Progenitor cell of endocrine pancreas (in vitro differentiated cells): ENCODE measurements around the gene BACH2. TPM values are rescaled to one million over a fixed set of nuclear protein-coding genes. Genes with fewer than 3 reads are reported as not detected.

ENCODE experiments used
- DNase-seq: peaks from one replicate; pipeline ENCODE4 v3.0.0; 2021; ENCODE audit warnings: low spot score; ENCODE audit not compliant: unreplicated experiment
- H3K27ac Mint-ChIP-seq: 2 replicates; pipeline ENCODE4 v1.8.0; 2021; ENCODE audit warnings: mild to moderate bottlenecking, moderate library complexity, mixed read lengths
- H3K27me3 Mint-ChIP-seq: 2 replicates; pipeline ENCODE4 v1.8.0; 2021; ENCODE audit warnings: mixed read lengths
- H3K36me3 Mint-ChIP-seq: 2 replicates; pipeline ENCODE4 v1.8.0; 2022; ENCODE audit warnings: mixed read lengths; ENCODE audit not compliant: insufficient read depth
- H3K4me1 Mint-ChIP-seq: 2 replicates; pipeline ENCODE4 v1.8.0; 2021; ENCODE audit warnings: low read depth, mixed read lengths
- H3K4me3 Mint-ChIP-seq: 2 replicates; pipeline ENCODE4 v1.8.0; 2021; ENCODE audit warnings: low read depth, mild to moderate bottlenecking, moderate library complexity, mixed read lengths
- H3K9me3 Mint-ChIP-seq: 2 replicates; pipeline ENCODE4 v1.8.0; 2021; ENCODE audit warnings: low read depth, mixed read lengths
- total RNA-seq: library from RNA; stranded (reverse); gene quantifications from 2 replicates; pipeline ENCODE4 v1.2.1, GENCODE V29; 2021
- TF ChIP-seq, protein P1 (sequence below): fragments of 200-600 bp; sonication (generic); IDR thresholded peaks from one replicate; pipeline ENCODE4 v1.5.0; 2021; ENCODE audit warnings: antibody characterized with exemption, mild to moderate bottlenecking; ENCODE audit not compliant: unreplicated experiment

The BACH2 gene
- total RNA-seq, 1 donor from 2014 or later: 11.2 TPM

DNA sequence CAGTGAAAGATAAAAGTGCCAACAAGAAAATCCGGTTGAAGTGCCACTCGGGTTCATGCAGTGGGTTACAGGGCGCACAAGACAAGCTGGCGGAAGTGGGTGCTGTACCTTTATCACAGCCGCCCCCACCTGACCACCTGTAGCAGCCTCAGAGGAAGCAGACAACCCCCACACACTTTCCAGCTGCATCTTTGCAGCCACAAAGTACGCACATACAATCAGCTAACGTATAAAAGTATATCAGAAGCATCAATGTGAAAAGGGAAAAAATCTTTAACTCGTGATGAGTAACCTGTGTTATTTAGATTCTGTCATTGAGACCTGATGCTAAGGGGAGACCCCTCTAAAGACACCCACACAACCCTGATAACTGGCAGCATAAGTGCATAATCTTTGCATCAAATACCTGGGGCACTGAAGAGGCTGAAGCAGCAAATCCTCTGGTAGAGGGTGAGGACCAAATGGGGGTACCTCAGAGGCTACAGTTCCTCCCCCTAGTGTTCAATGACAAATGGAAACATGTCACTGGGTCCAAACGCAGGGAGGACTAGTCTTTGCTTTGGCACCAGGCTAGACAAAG is 22.1 kb downstream of the BACH2 start:
- Mint-ChIP-seq H3K4me1 (no peaks in the 10 kb centered on the region), H3K27me3 (no peaks in the 10 kb centered on the region), H3K4me3 (no peak overlapping the region), H3K27ac (no peak overlapping the region), H3K36me3 (peaks cover 16% of the 10 kb centered on the region), H3K9me3 (peaks cover 9% of the 10 kb centered on the region)
- DNase-seq: no peak
- TF ChIP-seq, protein P1, sequence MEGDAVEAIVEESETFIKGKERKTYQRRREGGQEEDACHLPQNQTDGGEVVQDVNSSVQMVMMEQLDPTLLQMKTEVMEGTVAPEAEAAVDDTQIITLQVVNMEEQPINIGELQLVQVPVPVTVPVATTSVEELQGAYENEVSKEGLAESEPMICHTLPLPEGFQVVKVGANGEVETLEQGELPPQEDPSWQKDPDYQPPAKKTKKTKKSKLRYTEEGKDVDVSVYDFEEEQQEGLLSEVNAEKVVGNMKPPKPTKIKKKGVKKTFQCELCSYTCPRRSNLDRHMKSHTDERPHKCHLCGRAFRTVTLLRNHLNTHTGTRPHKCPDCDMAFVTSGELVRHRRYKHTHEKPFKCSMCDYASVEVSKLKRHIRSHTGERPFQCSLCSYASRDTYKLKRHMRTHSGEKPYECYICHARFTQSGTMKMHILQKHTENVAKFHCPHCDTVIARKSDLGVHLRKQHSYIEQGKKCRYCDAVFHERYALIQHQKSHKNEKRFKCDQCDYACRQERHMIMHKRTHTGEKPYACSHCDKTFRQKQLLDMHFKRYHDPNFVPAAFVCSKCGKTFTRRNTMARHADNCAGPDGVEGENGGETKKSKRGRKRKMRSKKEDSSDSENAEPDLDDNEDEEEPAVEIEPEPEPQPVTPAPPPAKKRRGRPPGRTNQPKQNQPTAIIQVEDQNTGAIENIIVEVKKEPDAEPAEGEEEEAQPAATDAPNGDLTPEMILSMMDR: no peak

DNA sequence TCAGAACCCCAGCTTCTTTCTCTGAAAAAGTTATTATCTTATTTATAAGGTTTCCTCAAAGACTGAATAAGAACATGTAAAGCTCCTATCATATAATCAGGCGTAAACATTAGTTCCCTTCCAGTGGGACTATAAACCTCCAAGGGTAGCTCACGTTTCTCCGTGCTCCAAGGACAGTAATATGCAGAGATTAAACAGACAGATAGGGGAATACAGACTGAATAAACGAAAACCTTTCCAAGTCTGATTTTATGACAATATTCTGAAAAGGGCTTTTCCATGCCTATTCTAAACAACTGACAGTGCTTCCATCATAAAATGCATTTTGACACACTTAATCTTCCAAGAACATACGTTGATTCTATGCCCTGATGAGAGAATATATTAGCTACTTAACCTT is 22.8 kb downstream of the BACH2 start:
- no peak overlapping the region for H3K4me3 Mint-ChIP-seq
- H3K36me3 Mint-ChIP-seq: peaks cover 16% of the 10 kb centered on the region
- TF ChIP-seq, protein P1: no peak
- H3K27ac Mint-ChIP-seq: no peak overlapping the region
- no peaks in the 10 kb centered on the region for H3K4me1 Mint-ChIP-seq
- peaks cover 9% of the 10 kb centered on the region for H3K9me3 Mint-ChIP-seq
- no peaks in the 10 kb centered on the region for H3K27me3 Mint-ChIP-seq
- no peak for DNase-seq

DNA sequence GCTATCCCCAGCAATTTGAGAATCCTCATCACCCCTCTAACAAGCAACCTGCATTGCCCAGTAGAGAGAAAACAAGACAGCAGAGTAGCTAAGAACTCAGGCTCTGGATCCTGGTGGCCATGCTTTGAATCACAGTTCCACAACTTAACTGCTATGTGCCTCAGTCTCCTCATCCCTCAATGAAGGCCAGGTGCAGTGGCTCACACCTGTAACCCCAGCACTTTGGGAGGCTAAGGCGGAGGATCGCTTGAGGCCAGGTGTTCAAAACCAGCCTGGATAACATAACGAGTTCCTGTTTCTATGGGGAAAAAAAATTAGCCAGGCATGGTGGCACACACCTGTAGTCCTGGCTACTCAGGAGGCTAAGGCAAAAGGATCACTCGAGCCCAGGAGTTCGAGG is 23.7 kb downstream of the BACH2 start:
- H3K4me1 Mint-ChIP-seq: no peaks in the 10 kb centered on the region
- TF ChIP-seq, protein P1: no peak
- peaks cover 9% of the 10 kb centered on the region for H3K9me3 Mint-ChIP-seq
- DNase-seq: no peak
- H3K36me3 Mint-ChIP-seq: peaks cover 16% of the 10 kb centered on the region
- H3K27me3 Mint-ChIP-seq: no peaks in the 10 kb centered on the region
- no peak overlapping the region for H3K27ac Mint-ChIP-seq
- H3K4me3 Mint-ChIP-seq: no peak overlapping the region

DNA sequence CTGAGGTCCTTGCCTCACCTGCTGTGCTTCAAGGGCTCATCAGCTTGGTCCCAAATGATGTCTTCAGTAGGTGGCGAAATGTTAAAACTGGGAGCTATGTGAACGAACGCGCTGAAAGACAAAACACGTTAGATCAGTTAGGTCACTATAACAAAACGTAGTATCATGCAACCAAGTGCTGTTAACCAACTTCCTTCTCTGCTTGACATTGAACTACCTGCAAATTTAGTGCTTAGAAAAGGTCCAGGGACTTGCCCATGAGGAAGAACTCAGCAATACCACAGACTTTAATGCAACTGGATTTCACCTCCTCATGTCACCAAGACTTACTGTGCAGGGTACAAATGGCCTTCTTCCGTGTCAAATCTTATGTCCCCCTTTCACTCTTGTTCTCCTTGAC is 24.8 kb downstream of the BACH2 start:
- Mint-ChIP-seq H3K9me3 (peaks cover 9% of the 10 kb centered on the region), H3K4me3 (no peak overlapping the region), H3K27me3 (no peaks in the 10 kb centered on the region), H3K36me3 (peaks cover 16% of the 10 kb centered on the region), H3K4me1 (no peaks in the 10 kb centered on the region), H3K27ac (no peak overlapping the region)
- TF ChIP-seq, protein P1: no peak
- DNase-seq: no peak

DNA sequence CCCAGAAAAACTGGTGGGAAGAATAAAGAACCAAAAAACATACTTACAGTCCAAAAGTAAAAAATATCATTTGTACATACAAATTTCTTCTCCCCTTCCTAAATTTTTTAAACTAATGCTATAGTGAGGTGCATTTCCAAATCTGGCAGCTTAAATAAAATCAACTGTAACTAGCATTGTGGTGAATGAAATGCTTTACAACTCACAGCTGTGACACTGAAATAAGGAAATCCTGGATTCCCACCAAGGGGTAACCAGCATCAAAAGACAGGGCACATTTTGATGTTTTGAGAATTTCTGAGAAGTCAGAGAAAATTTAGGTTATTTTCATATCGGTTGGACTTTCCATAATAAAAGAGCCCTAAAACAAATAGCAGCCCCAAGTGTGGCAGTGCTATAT is 27.3 kb downstream of the BACH2 start:
- H3K9me3 Mint-ChIP-seq: peaks cover 9% of the 10 kb centered on the region

More for the DNA sequence above, 27.3 kb downstream of the BACH2 start:
- Mint-ChIP-seq H3K27me3 (no peaks in the 10 kb centered on the region), H3K4me3 (no peak overlapping the region), H3K4me1 (no peaks in the 10 kb centered on the region), H3K27ac (no peak overlapping the region), H3K36me3 (peaks cover 16% of the 10 kb centered on the region)
- TF ChIP-seq, protein P1: no peak
- no peak for DNase-seq
